ENCODE data around the gene NUP188. TPM values are rescaled to one million over a fixed set of nuclear protein-coding genes. Genes with fewer than 3 reads are reported as not detected.

NUP188 gene
- total and polyA plus RNA-seq, 10 donors = 11.0 to 72.5 (median 49.7) TPM

GRCh38 chr9:129008469-129008965 lies 61.0 kb downstream of the NUP188 start:
- intact Hi-C loops (cut with DNase I; ENCODE audit: low total_unique reads) = no loop called here
- TF ChIP-seq POLR2AphosphoS5 (IDR thresholded peaks at IDR 0.05) (no peak), POLR2A (IDR thresholded peaks at IDR 0.05) (no peak)
- TF ChIP-seq, protein P1, sequence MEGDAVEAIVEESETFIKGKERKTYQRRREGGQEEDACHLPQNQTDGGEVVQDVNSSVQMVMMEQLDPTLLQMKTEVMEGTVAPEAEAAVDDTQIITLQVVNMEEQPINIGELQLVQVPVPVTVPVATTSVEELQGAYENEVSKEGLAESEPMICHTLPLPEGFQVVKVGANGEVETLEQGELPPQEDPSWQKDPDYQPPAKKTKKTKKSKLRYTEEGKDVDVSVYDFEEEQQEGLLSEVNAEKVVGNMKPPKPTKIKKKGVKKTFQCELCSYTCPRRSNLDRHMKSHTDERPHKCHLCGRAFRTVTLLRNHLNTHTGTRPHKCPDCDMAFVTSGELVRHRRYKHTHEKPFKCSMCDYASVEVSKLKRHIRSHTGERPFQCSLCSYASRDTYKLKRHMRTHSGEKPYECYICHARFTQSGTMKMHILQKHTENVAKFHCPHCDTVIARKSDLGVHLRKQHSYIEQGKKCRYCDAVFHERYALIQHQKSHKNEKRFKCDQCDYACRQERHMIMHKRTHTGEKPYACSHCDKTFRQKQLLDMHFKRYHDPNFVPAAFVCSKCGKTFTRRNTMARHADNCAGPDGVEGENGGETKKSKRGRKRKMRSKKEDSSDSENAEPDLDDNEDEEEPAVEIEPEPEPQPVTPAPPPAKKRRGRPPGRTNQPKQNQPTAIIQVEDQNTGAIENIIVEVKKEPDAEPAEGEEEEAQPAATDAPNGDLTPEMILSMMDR (IDR thresholded peaks at IDR 0.05 in 8 of 11, conservative IDR thresholded peaks at IDR 0.05 in 3 of 11) = no peak
- DNase-seq = no peak
- H3K27ac ChIP-seq = no peak overlapping the region
- H3K4me1 ChIP-seq = peaks cover 0 to 25% (median 9%) of the 10 kb centered on the region in 6 donors
- H3K4me3 ChIP-seq = no peak overlapping the region
- H3K36me3 ChIP-seq = peaks cover 0 to 100% (median 93%) of the 10 kb centered on the region in 6 donors
- H3K9me3 ChIP-seq = no peaks in the 10 kb centered on the region
- H3K27me3 ChIP-seq (replicated peaks in 1 of 7) = no peaks in the 10 kb centered on the region
- WGBS, 5 donors = 95 to 100% (median 97%) methylated on average over 1 to 6 of the region's 6 CpGs

- intact Hi-C loops (cut with DNase I; ENCODE audit: low total_unique reads) = no loop called here
- WGBS, 5 donors = 81 to 92% (median 88%) methylated on average over 7 to 13 of the region's 13 CpGs
- Histone ChIP-seq H3K27ac (no peak overlapping the region), H3K4me1 (peaks cover 0 to 23% (median 9%) of the 10 kb centered on the region in 6 donors), H3K9me3 (no peaks in the 10 kb centered on the region), H3K36me3 (peaks cover 0 to 100% (median 93%) of the 10 kb centered on the region in 6 donors), H3K27me3 (replicated peaks in 1 of 7) (no peaks in the 10 kb centered on the region), H3K4me3 (no peak overlapping the region)
- DNase-seq = no peak
- TF ChIP-seq POLR2AphosphoS5 (IDR thresholded peaks at IDR 0.05) = peak in 1 of 3 donors; percentile 49
- TF ChIP-seq, protein P1 (IDR thresholded peaks at IDR 0.05 in 8 of 11, conservative IDR thresholded peaks at IDR 0.05 in 3 of 11) = no peak
Measured at GRCh38 chr9:129008986-129009583, 61.6 kb downstream of the NUP188 start.

DNA sequence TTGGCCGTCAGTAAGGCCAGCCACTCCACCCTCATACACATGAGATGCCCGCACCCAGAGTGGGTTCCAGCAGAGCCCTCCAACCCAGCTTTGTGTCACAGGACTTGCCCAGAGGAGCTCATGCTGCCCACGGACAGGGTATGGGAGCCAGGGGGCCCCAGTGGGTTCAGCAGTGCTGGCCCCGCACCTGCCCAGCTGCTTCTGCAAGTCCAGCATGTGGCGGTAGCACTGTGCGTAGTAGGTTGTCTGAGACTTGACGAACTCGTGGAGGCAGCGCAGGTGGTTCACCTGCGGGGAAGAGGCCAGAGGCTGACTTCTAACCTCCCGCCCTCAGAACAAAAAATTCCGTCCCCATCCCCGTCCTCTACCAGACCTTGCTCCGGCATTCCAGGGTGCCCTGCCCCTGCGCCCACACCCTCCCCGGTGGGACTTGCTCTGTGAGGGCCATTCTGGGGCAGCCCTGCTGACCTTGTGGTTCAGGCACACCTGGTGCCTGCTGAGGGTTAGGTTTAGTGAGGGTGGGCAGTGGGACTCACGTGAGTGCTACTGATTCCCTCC lies 62.2 kb downstream of the NUP188 start:
- Histone ChIP-seq H3K9me3 (no peaks in the 10 kb centered on the region), H3K36me3 (peaks cover 0 to 100% (median 96%) of the 10 kb centered on the region in 6 donors), H3K4me1 (peaks cover 0 to 23% (median 9%) of the 10 kb centered on the region in 6 donors), H3K27ac (no peak overlapping the region), H3K27me3 (replicated peaks in 1 of 7) (no peaks in the 10 kb centered on the region), H3K4me3 (no peak overlapping the region)
- DNase-seq = no peak
- intact Hi-C loops (cut with DNase I; ENCODE audit: low total_unique reads) = no loop called here
- peak in 1 of 3 donors; percentile 24 for TF ChIP-seq POLR2AphosphoS5 (IDR thresholded peaks at IDR 0.05)
- TF ChIP-seq, protein P1 (IDR thresholded peaks at IDR 0.05 in 8 of 11, conservative IDR thresholded peaks at IDR 0.05 in 3 of 11) = no peak
- 91 to 98% (median 94%) methylated on average over 17 of the region's 17 CpGs for WGBS, 5 donors

- 86 to 98% (median 92%) methylated on average over 6 to 8 of the region's 8 CpGs for WGBS, 5 donors
Measured at GRCh38 chr9:129010267-129010975, 62.9 kb downstream of the NUP188 start.

More at GRCh38 chr9:129010267-129010975, 62.9 kb downstream of the NUP188 start:
- Histone ChIP-seq H3K36me3 (peaks cover 0 to 100% (median 94%) of the 10 kb centered on the region in 6 donors), H3K4me1 (peaks cover 0 to 19% (median 9%) of the 10 kb centered on the region in 6 donors), H3K27ac (no peak overlapping the region), H3K4me3 (no peak overlapping the region), H3K27me3 (replicated peaks in 1 of 7) (no peaks in the 10 kb centered on the region), H3K9me3 (no peaks in the 10 kb centered on the region)
- DNase-seq = no peak
- TF ChIP-seq, protein P1 (IDR thresholded peaks at IDR 0.05 in 8 of 11, conservative IDR thresholded peaks at IDR 0.05 in 3 of 11) = no peak
- TF ChIP-seq POLR2A (IDR thresholded peaks at IDR 0.05) (no peak), POLR2AphosphoS5 (IDR thresholded peaks at IDR 0.05) (no peak)
- intact Hi-C loops (cut with DNase I; ENCODE audit: low total_unique reads) = no loop called here
